PC-9 (cell line): Measurements from ENCODE around the gene SLC25A26. TPM values are rescaled to one million over a fixed set of nuclear protein-coding genes. Genes with fewer than 3 reads are reported as not detected.

Source experiments
- BruUV-seq: library from RNA; stranded (reverse); fragments of 400-500 nt; replicated peaks from 2 replicates; lab custom pipeline; 2021; lab: Mats Ljungman, UMichigan
- CTCF ChIA-PET: fragments of 300-600 bp; sonication (Branson Sonifier 250); formaldehyde crosslinking; loops from one replicate; lab custom pipeline; 2022; ENCODE audit warnings: antibody characterized with exemption; lab: Charles Lee
- POLR2A ChIA-PET: fragments of 300-600 bp; sonication (Branson Sonifier 250); formaldehyde crosslinking; loops from one replicate; lab custom pipeline; 2022; ENCODE audit warnings: antibody characterized with exemption; ENCODE audit not compliant: unreplicated experiment; lab: Charles Lee
- DNase-seq, 2 experiments: peaks; one replicate each; pipeline versions ENCODE4 v3.0.0 to v3.0.0-alpha.2; 2015 to 2022; ENCODE audit warnings: mixed read lengths in 1 of 2
- H2AFZ ChIP-seq: fragments of 200-600 bp; sonication (generic); 2 replicates; pipeline ENCODE4 v1.8.1; 2017; ENCODE audit warnings: antibody characterized with exemption
- H3F3A ChIP-seq: fragments of 200-600 bp; sonication (generic); 2 replicates; pipeline ENCODE4 v1.8.1; 2017; ENCODE audit warnings: antibody characterized with exemption, mild to moderate bottlenecking, low read depth; ENCODE audit not compliant: insufficient read depth
- H3K27ac ChIP-seq: fragments of 200-600 bp; sonication (generic); 2 replicates; pipeline ENCODE4 v1.6.1; 2016; ENCODE audit warnings: mixed run types
- H3K27me3 ChIP-seq: fragments of 200-600 bp; sonication (generic); 2 replicates; pipeline ENCODE4 v1.6.1; 2016; ENCODE audit warnings: low read depth, mixed run types; ENCODE audit not compliant: insufficient read depth
- H3K36me3 ChIP-seq: fragments of 200-600 bp; sonication (generic); 2 replicates; pipeline ENCODE4 v1.6.1; 2016; ENCODE audit warnings: low read depth, mixed run types
- H3K4me1 ChIP-seq: fragments of 200-600 bp; sonication (generic); replicated peaks from 2 replicates; pipeline ENCODE4 v1.6.1; 2016; ENCODE audit warnings: mixed run types; ENCODE audit not compliant: insufficient read depth
- H3K4me2 ChIP-seq: fragments of 200-600 bp; sonication (generic); 2 replicates; pipeline ENCODE4 v1.6.1; 2017; ENCODE audit warnings: mixed run types
- H3K4me3 ChIP-seq: fragments of 200-600 bp; sonication (generic); 2 replicates; pipeline ENCODE4 v1.6.1; 2016; ENCODE audit warnings: mixed run types
- H3K79me2 ChIP-seq: fragments of 200-600 bp; sonication (generic); 2 replicates; pipeline ENCODE4 v1.6.1; 2017; ENCODE audit warnings: low read depth, mixed run types
- H3K9me2 ChIP-seq: fragments of 200-600 bp; sonication (generic); 2 replicates; pipeline ENCODE4 v1.8.1; 2017; ENCODE audit warnings: mild to moderate bottlenecking; ENCODE audit not compliant: insufficient read depth
- H3K9me3 ChIP-seq: fragments of 200-600 bp; sonication (generic); 2 replicates; pipeline ENCODE4 v1.8.1; 2016; ENCODE audit warnings: low read depth; ENCODE audit not compliant: insufficient read depth
- H4K20me1 ChIP-seq: fragments of 200-600 bp; sonication (generic); 2 replicates; pipeline ENCODE4 v1.8.1; 2017; ENCODE audit not compliant: insufficient read depth
- EZH2 ChIP-seq: fragments of 200-600 bp; sonication (generic); IDR thresholded peaks from 2 replicates; pipeline ENCODE4 v1.8.0; 2017; ENCODE audit warnings: antibody characterized with exemption, low read depth
- intact Hi-C: fragments of 100-400 bp; cut with micrococcal nuclease; formaldehyde crosslinking; loops from one replicate; pipeline ENCODE4 v1.10.0; 2022; ENCODE audit not compliant: unreplicated experiment
- total RNA-seq: library from RNA; stranded (reverse); gene quantifications from 2 replicates; pipeline ENCODE4 v1.2.3, GENCODE V29; 2021
- TF ChIP-seq, protein P1 (sequence below): fragments of 200-600 bp; sonication (generic); conservative IDR thresholded peaks from 2 replicates; pipeline ENCODE4 v1.6.1; 2017; ENCODE audit warnings: mixed run types, antibody characterized with exemption, mild to moderate bottlenecking, moderate library complexity

SLC25A26 gene
- total RNA-seq, 1 experiment from 2014 or later: 20.8 TPM

DNA sequence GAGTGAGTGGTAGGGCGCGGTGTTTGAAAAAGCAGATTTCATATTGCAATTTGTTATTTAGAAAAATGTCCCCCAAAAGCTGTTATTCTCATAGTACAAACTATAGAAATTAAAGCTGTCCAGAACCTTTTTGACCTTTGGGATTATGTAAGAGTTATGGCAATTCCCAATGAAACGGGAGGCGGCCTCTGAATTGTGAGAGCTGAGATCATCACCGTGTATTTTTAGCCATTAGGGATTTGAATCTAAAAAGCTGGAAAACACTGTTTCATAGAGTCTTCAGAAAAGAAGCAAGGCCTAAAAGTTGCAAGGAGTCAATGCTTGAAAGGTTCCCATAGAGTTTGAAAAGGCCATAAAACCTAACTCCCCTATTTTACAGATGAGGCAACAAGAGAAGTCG, 38.6 kb upstream of the SLC25A26 start:
- ChIA-PET CTCF (no interaction called here), POLR2A (no interaction called here)
- Histone ChIP-seq H3K27me3 (no peaks in the 10 kb centered on the region), H2AFZ (no peak overlapping the region), H3K9me3 (no peaks in the 10 kb centered on the region), H4K20me1 (no peaks in the 10 kb centered on the region), H3K27ac (no peak overlapping the region), H3K36me3 (no peaks in the 10 kb centered on the region), H3K4me2 (no peak overlapping the region), H3K4me1 (no peaks in the 10 kb centered on the region), H3F3A (no peaks in the 10 kb centered on the region), H3K9me2 (no peaks in the 10 kb centered on the region), H3K79me2 (no peaks in the 10 kb centered on the region), H3K4me3 (no peak overlapping the region)
- no peak for DNase-seq
- intact Hi-C loops: no loop called here
- no TSS peak for BruUV-seq
- TF ChIP-seq, protein P1, sequence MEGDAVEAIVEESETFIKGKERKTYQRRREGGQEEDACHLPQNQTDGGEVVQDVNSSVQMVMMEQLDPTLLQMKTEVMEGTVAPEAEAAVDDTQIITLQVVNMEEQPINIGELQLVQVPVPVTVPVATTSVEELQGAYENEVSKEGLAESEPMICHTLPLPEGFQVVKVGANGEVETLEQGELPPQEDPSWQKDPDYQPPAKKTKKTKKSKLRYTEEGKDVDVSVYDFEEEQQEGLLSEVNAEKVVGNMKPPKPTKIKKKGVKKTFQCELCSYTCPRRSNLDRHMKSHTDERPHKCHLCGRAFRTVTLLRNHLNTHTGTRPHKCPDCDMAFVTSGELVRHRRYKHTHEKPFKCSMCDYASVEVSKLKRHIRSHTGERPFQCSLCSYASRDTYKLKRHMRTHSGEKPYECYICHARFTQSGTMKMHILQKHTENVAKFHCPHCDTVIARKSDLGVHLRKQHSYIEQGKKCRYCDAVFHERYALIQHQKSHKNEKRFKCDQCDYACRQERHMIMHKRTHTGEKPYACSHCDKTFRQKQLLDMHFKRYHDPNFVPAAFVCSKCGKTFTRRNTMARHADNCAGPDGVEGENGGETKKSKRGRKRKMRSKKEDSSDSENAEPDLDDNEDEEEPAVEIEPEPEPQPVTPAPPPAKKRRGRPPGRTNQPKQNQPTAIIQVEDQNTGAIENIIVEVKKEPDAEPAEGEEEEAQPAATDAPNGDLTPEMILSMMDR: no peak
- no peak for TF ChIP-seq EZH2

DNA sequence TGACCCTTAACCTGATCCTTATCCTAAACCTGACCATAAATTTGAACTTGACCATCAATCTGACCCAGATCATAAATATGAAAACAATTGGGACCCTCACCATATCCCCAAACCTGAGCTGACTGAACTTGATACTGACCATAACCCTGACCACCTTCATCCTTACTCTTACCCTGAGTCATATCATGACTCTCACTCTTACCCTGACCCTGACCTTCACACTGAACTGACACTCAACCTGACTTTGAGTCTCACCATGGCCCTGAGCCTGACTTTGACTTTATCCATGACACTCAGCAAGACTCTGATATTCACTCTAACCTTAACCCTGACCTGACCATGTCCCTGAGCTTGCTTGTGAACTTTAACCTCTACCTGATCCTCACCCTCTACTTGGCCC, 34.3 kb upstream of the SLC25A26 start:
- DNase-seq: no peak
- Histone ChIP-seq H3K4me2 (no peak overlapping the region), H4K20me1 (no peaks in the 10 kb centered on the region), H3K9me3 (no peaks in the 10 kb centered on the region), H3K79me2 (no peaks in the 10 kb centered on the region), H3K4me1 (no peaks in the 10 kb centered on the region), H3F3A (no peaks in the 10 kb centered on the region), H3K4me3 (no peak overlapping the region), H3K27ac (no peak overlapping the region), H3K9me2 (no peaks in the 10 kb centered on the region), H3K36me3 (no peaks in the 10 kb centered on the region), H2AFZ (no peak overlapping the region), H3K27me3 (no peaks in the 10 kb centered on the region)
- no TSS peak for BruUV-seq
- TF ChIP-seq EZH2: no peak
- TF ChIP-seq, protein P1: no peak
- intact Hi-C loops: no loop called here
- CTCF ChIA-PET: no interaction called here
- POLR2A ChIA-PET: no interaction called here

DNA sequence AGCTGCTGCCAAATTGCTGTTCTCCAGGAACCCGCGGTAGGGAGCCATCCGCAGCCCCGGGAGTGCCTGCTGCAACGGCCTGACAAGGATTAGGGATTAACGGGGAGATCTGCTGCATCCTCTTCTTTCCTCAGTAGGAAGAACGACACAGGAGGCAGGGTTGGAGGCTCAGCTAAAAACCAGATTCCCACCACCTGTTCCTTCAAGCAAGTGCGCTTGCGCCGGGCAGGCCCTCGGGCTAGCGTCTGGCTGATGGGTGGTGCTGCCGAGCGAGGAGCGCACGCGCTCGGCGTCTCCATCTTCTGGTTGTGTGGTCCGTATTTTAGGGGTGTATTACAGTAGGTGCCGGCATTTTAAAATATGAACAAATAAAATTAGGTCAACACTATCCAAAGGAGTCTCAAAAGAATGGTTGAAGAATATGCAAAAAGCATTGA, 25.4 kb upstream of the SLC25A26 start:
- peak overlapping the region; percentile 99 for H3K4me2 ChIP-seq
- H3K27ac ChIP-seq: no peak overlapping the region
- peak overlapping the region; percentile 85 for H2AFZ ChIP-seq
- H3K79me2 ChIP-seq: no peaks in the 10 kb centered on the region
- intact Hi-C loops: loop anchor here (2.0 to 10.0 kb wide), 5 partner anchors 157 to 1663 kb away; partner anchors contain the start of gene MAGI1
- peak; percentile 41 to 55 for DNase-seq
- ChIA-PET POLR2A (no interaction called here), CTCF (no interaction called here)
- BruUV-seq: no TSS peak
- TF ChIP-seq, protein P1: no peak; the same call in 1 of the 2 replicates
- TF ChIP-seq EZH2: no peak
- no peaks in the 10 kb centered on the region for H3K9me3 ChIP-seq
- H4K20me1 ChIP-seq: no peaks in the 10 kb centered on the region
- H3K4me3 ChIP-seq: peak overlapping the region; percentile 66
- no peaks in the 10 kb centered on the region for H3K9me2 ChIP-seq
- no peaks in the 10 kb centered on the region for H3F3A ChIP-seq
- H3K4me1 ChIP-seq: no peaks in the 10 kb centered on the region; the same call in 1 of the 2 replicates
- no peaks in the 10 kb centered on the region for H3K27me3 ChIP-seq
- no peaks in the 10 kb centered on the region for H3K36me3 ChIP-seq
